K562 (cell line): ENCODE measurements around the gene MBNL1. TPM values are rescaled to one million over a fixed set of nuclear protein-coding genes. Genes with fewer than 3 reads are reported as not detected.

Source experiments
- ATAC-seq: fragments of 200-7000 bp; cut with Tn5 transposase; 3 replicates; pipeline ENCODE4 v1.9.1; 2020; ENCODE audit warnings: moderate library complexity
- BruUV-seq: library from RNA; stranded (reverse); fragments of 400-500 nt; replicated peaks from 2 replicates; lab custom pipeline; 2021; lab: Mats Ljungman, UMichigan
- CTCF ChIA-PET: fragments of 300-600 bp; formaldehyde crosslinking; extraction: SDS; loops from one replicate; lab custom pipeline; 2021; ENCODE audit warnings: low intra/inter-chr PET ratio; lab: Yijun Ruan, JAX
- POLR2A ChIA-PET: fragments of 300-600, 350-650 bp; sonication (Branson Sonifier 250); formaldehyde crosslinking; extraction: SDS; loops from one replicate; lab custom pipeline; 2021; ENCODE audit warnings: antibody characterized with exemption, inconsistent platforms; lab: Yijun Ruan, JAX
- DNase-seq, 4 experiments: peaks; one replicate each; pipeline versions ENCODE4 v3.0.0 to v3.0.0-alpha.2; 2011 to 2018; ENCODE audit warnings: low spot score in 3 of 4, mixed read lengths in 3 of 4; ENCODE audit errors: extremely low read depth in 1 of 4
- FAIRE-seq: peaks from 2 replicates; lab custom pipeline; 2011; peaks lifted over from hg19 to GRCh38; lab: Jason Lieb, UNC
- H2AFZ ChIP-seq: 2 replicates; pipeline ENCODE4 v1.6.0; 2011; ENCODE audit warnings: low read depth, low read length, control low read depth, inconsistent platforms
- H3K27ac ChIP-seq: fragments of 200-600 bp; 3 replicates; pipeline ENCODE4 v1.8.0; 2011; ENCODE audit warnings: low read depth, mild to moderate bottlenecking, control low read depth, inconsistent platforms, low read length, moderate library complexity, mixed read lengths; ENCODE audit errors: extremely low read depth
- H3K27me3 ChIP-seq, 2 experiments: fragments of 300-600 bp in 1 of 2; 2 replicates in 1 of 2; 3 replicates in 1 of 2; pipeline versions ENCODE4 v1.6.0 to v1.8.0; 2011; ENCODE audit warnings: inconsistent platforms in 2 of 2, low read length in 2 of 2, mild to moderate bottlenecking in 1 of 2, mixed read lengths in 1 of 2, moderate library complexity in 1 of 2; ENCODE audit not compliant: control insufficient read depth in 2 of 2, insufficient read depth in 2 of 2
- H3K36me3 ChIP-seq: fragments of 300-600 bp; 3 replicates; pipeline ENCODE4 v1.8.0; 2011; ENCODE audit warnings: mild to moderate bottlenecking, low read length, inconsistent platforms; ENCODE audit not compliant: control insufficient read depth, insufficient read depth
- H3K4me1 ChIP-seq, 2 experiments: fragments of 200-600 bp in 1 of 2; replicated peaks in 1 of 2; 2 replicates in 1 of 2; 3 replicates in 1 of 2; pipeline versions ENCODE4 v1.5.1 to v1.8.0; 2011; ENCODE audit warnings: inconsistent platforms in 2 of 2, low read length in 2 of 2, mild to moderate bottlenecking in 1 of 2, mixed read lengths in 1 of 2, moderate library complexity in 1 of 2; ENCODE audit not compliant: control insufficient read depth in 2 of 2, insufficient read depth in 2 of 2
- H3K4me2 ChIP-seq: 2 replicates; pipeline ENCODE4 v1.6.1; 2011; ENCODE audit warnings: low read length, control low read depth, inconsistent platforms, mixed read lengths; ENCODE audit not compliant: insufficient read depth
- H3K4me3 ChIP-seq: fragments of 200-600 bp; sonication (generic), shearing (Covaris generic); 2 replicates; pipeline ENCODE4 v1.5.1; 2016; ENCODE audit warnings: control low read depth, inconsistent platforms
- H3K79me2 ChIP-seq: fragments of 200-600 bp; 3 replicates; pipeline ENCODE4 v1.8.0; 2011; ENCODE audit warnings: low read length, inconsistent platforms; ENCODE audit not compliant: control insufficient read depth, insufficient read depth
- H3K9ac ChIP-seq, 2 experiments: 2 replicates each; pipeline versions ENCODE4 v1.6.0 to v1.6.1; 2011; ENCODE audit warnings: low read depth in 2 of 2, low read length in 2 of 2, control low read depth in 1 of 2, inconsistent platforms in 1 of 2, mild to moderate bottlenecking in 1 of 2, mixed read lengths in 1 of 2; ENCODE audit not compliant: insufficient read depth in 1 of 2
- H3K9me1 ChIP-seq: one replicate; pipeline ENCODE4 v1.6.0; 2011; ENCODE audit warnings: inconsistent platforms, mild to moderate bottlenecking, low read length, moderate library complexity; ENCODE audit not compliant: control insufficient read depth, insufficient read depth
- H3K9me3 ChIP-seq: replicated peaks from 2 replicates; pipeline ENCODE4 v1.5.1; 2011; ENCODE audit warnings: low read depth, low read length, inconsistent platforms; ENCODE audit not compliant: control insufficient read depth, insufficient read depth
- H4K20me1 ChIP-seq: replicated peaks from 2 replicates; pipeline ENCODE4 v1.6.1; 2011; ENCODE audit warnings: low read length, inconsistent platforms, mixed read lengths; ENCODE audit not compliant: control insufficient read depth, insufficient read depth
- BRF1 ChIP-seq: IDR thresholded peaks from 3 replicates; pipeline ENCODE4 v1.6.1; 2011; ENCODE audit warnings: borderline replicate concordance, mild to moderate bottlenecking; ENCODE audit not compliant: insufficient read length; ENCODE audit errors: extremely low read depth
- CHD4 ChIP-seq: fragments of 200-600 bp; sonication (generic); IDR thresholded peaks from 3 replicates; pipeline ENCODE4 v1.6.1; 2012; ENCODE audit warnings: low read depth, mild to moderate bottlenecking, mixed read lengths, low read length, inconsistent platforms; ENCODE audit not compliant: insufficient read depth, insufficient replicate concordance, poor library complexity, severe bottlenecking
- ELF4 ChIP-seq: fragments of 450-650 bp; formaldehyde crosslinking; IDR thresholded peaks from 2 replicates; pipeline ENCODE4 v1.4.0; 2022; ENCODE audit warnings: missing genetic modification characterization
- JUN ChIP-seq, 2 experiments: sonication (generic) in 1 of 2; formaldehyde crosslinking in 1 of 2; IDR thresholded peaks; 2 replicates each; pipeline versions ENCODE4 v1.6.1 to v1.8.0; 2012 to 2022; ENCODE audit warnings: borderline replicate concordance in 2 of 2, mild to moderate bottlenecking in 2 of 2, improper control_type of control experiment in 1 of 2, low read depth in 1 of 2, low read length in 1 of 2, missing genetic modification reagents in 1 of 2
- MLLT1 ChIP-seq, 2 experiments: fragments of 450-650 bp; IDR thresholded peaks; 2 replicates each; pipeline ENCODE4 v1.6.1; 2016
- MNT ChIP-seq, 2 experiments: fragments of 450-650 bp; conservative IDR thresholded peaks; 2 replicates each; pipeline ENCODE4 v1.6.1; 2017; ENCODE audit warnings: mild to moderate bottlenecking in 2 of 2, moderate library complexity in 2 of 2
- NBN ChIP-seq: fragments of 450-650 bp; IDR thresholded peaks from 2 replicates; pipeline ENCODE4 v1.6.1; 2016; ENCODE audit warnings: low read depth, mild to moderate bottlenecking
- OTX1 ChIP-seq: fragments of 450-650 bp; formaldehyde crosslinking; IDR thresholded peaks from 2 replicates; pipeline ENCODE4 v1.4.0; 2022; ENCODE audit warnings: mild to moderate bottlenecking
- RAD51 ChIP-seq: fragments of 450-650 bp; IDR thresholded peaks from 2 replicates; pipeline ENCODE4 v1.7.1; 2016; ENCODE audit warnings: low read depth, mild to moderate bottlenecking, borderline replicate concordance
- SMAD2 ChIP-seq: fragments of 150-350 bp; IDR thresholded peaks from 2 replicates; pipeline ENCODE4 v1.6.1; 2014; ENCODE audit warnings: low read depth, mild to moderate bottlenecking, low read length
- TCFL5 ChIP-seq: fragments of 250-450 bp; sonication (Bioruptor Pico); conservative IDR thresholded peaks from 2 replicates; pipeline ENCODE4 v1.6.1; 2021; ENCODE audit warnings: mild to moderate bottlenecking, moderate library complexity, matching md5 sums
- U2AF2 ChIP-seq: fragments of 200-400 bp; formaldehyde crosslinking; optimal IDR thresholded peaks from 2 replicates; pipeline ENCODE3; 2017; ENCODE audit warnings: low read depth, mild to moderate bottlenecking, low read length
- ZBTB26 ChIP-seq: fragments of 450-650 bp; formaldehyde crosslinking; IDR thresholded peaks from 2 replicates; pipeline ENCODE4 v1.4.0; 2022; ENCODE audit warnings: missing genetic modification characterization
- ZBTB9 ChIP-seq: fragments of 450-650 bp; formaldehyde crosslinking; IDR thresholded peaks from 2 replicates; pipeline ENCODE4 v1.4.0; 2020; ENCODE audit warnings: mild to moderate bottlenecking, moderate library complexity
- WGBS: fragments of 100-300 bp; shearing (Covaris generic); methylation state at CpG from one replicate; pipeline ENCODE4 v1.1.6; 2016; ENCODE audit warnings: low coverage, mixed read lengths; ENCODE audit not compliant: insufficient coverage; ENCODE audit errors: missing lambda C conversion rate; 5-methylcytosine and 5-hydroxymethylcytosine counted together
- in situ Hi-C: fragments of 300-500 bp; cut with MboI; formaldehyde crosslinking; loops from 4 replicates; pipeline ENCODE4 v1.15.0; 2018; ENCODE audit warnings: inconsistent platforms, mixed read lengths
- intact Hi-C: fragments of 100-400 bp; cut with micrococcal nuclease; formaldehyde crosslinking; loops from 2 replicates; pipeline ENCODE4 v1.14.2; 2022
- polyA plus RNA-seq, 8 experiments: library from polyadenylated mRNA; depleted of rRNA in 4 of 8; stranded (reverse) in 5 of 8; unstranded in 3 of 8; fragments of >200 nt; fragmentation: Nextera tagmentation in 2 of 8; fragmentation: Illumina TruSeq in 1 of 8; extraction: Ambion mirVana in 2 of 8; extraction: Trizol in 1 of 8; gene quantifications; 2 replicates each; pipeline versions ENCODE4 v1.2.1 to v1.2.3, GENCODE V29; 2011 to 2014; ENCODE audit warnings: inconsistent platforms in 1 of 8, missing spikeins in 1 of 8
- total RNA-seq, 7 experiments: library from RNA; depleted of rRNA in 6 of 7; stranded (reverse); fragments of >200 nt in 6 of 7; fragmentation: Illumina TruSeq in 2 of 7; extraction: Trizol in 2 of 7; gene quantifications; 2 replicates each; pipeline versions ENCODE4 v1.2.1 to v1.2.3, GENCODE V29; 2011 to 2021; ENCODE audit warnings: low replicate concordance in 1 of 7

Gene MBNL1
- total and polyA plus RNA-seq, 9 of the 15 experiments (the other 6 are each of a cell fraction or from before 2014, with no cell fraction given) = 70.3 to 243 (median 220) TPM

- FAIRE-seq (no peak), DNase-seq (no peak), ATAC-seq (peak; percentile 5)
- intact Hi-C loops = loop anchor here (2.0 to 10.0 kb wide), 5 partner anchors 19 to 1667 kb away; partner anchors contain the start of genes RAP2B and SELENOT
- peak overlapping the region in 1 of 2 experiments; percentile 91; a peak in 2 of 4 replicates for H3K9ac ChIP-seq
- H3K27me3 ChIP-seq = no peaks in the 10 kb centered on the region
- ChIA-PET POLR2A (interaction anchor here (0.5 to 4.9 kb wide), 5 partner anchors 10 to 229 kb away, joined by 3 to 35 read pairs (median 3); no protein-coding TSS in a partner anchor), CTCF (no interaction called here)
- H3K4me2 ChIP-seq = peak overlapping the region; percentile 82
- H4K20me1 ChIP-seq = peaks cover 4% of the 10 kb centered on the region
- H2AFZ ChIP-seq = no peak overlapping the region
- H3K4me3 ChIP-seq = peak overlapping the region; percentile 75
- peaks cover 19% of the 10 kb centered on the region; the same call in 2 of the 3 replicates for H3K36me3 ChIP-seq
- peaks cover 99% of the 10 kb centered on the region for H3K79me2 ChIP-seq
- 0% methylated on average over 5 of the region's 5 CpGs for WGBS
- H3K4me1 ChIP-seq = peaks cover 22 to 25% of the 10 kb centered on the region in 2 experiments
- in situ Hi-C loops = no loop called here
- BruUV-seq = no TSS peak
- no peaks in the 10 kb centered on the region for H3K9me3 ChIP-seq
- H3K9me1 ChIP-seq = no peaks in the 10 kb centered on the region
- peak overlapping the region; percentile 96 for H3K27ac ChIP-seq
- TF ChIP-seq ZBTB9 (CRISPR knock-in tag) (0 out of 2 replicates have a peak, but pooled peaks have one; percentile 26), MLLT1 (IDR thresholded peaks at IDR 0.05) (peak; percentile 75 to 86), OTX1 (0 out of 2 replicates have a peak, but pooled peaks have one; percentile 45), SMAD2 (no peak), MNT (conservative IDR thresholded peaks at IDR 0.05) (0 out of 4 replicates have a peak, but pooled peaks of 1 of the 2 experiments have one; percentile 23), ZBTB26 (CRISPR knock-in tag) (peak; percentile 57; the same call in 1 of the 2 replicates), ELF4 (CRISPR knock-in tag) (0 out of 2 replicates have a peak, but pooled peaks have one; percentile 19), RAD51 (no peak), NBN (peak; percentile 26; the same call in 1 of the 2 replicates), TCFL5 (CRISPR knock-in tag) (0 out of 2 replicates have a peak, but pooled peaks have one; percentile 8), CHD4 (no peak), JUN (IDR thresholded peaks at IDR 0.05; ENCODE audit: borderline replicate concordance, low read depth, low read length) (no peak), JUN (CRISPR knock-in tag; IDR thresholded peaks at IDR 0.05; ENCODE audit: borderline replicate concordance) (no peak), BRF1 (no peak), U2AF2 (no peak)
These were observed 2.9 kb downstream of the MBNL1 start for GRCh38 chr3:152271501-152272236.
